GM23248 (cell line): Measurements from ENCODE around the gene PHF11.

Source experiments
- EZH2 ChIP-seq: fragments of 200-600 bp; sonication (generic); IDR thresholded peaks from 2 replicates; pipeline ENCODE4 v1.6.1; 2018; ENCODE audit warnings: antibody characterized with exemption, mild to moderate bottlenecking; ENCODE audit not compliant: insufficient read depth, poor library complexity, severe bottlenecking
- EZH2phosphoT487 ChIP-seq: fragments of 200-600 bp; sonication (generic); IDR thresholded peaks from 2 replicates; pipeline ENCODE4 v1.6.1; 2018; ENCODE audit warnings: antibody characterized with exemption, moderate library complexity, mild to moderate bottlenecking, low read depth; ENCODE audit not compliant: insufficient read depth

DNA sequence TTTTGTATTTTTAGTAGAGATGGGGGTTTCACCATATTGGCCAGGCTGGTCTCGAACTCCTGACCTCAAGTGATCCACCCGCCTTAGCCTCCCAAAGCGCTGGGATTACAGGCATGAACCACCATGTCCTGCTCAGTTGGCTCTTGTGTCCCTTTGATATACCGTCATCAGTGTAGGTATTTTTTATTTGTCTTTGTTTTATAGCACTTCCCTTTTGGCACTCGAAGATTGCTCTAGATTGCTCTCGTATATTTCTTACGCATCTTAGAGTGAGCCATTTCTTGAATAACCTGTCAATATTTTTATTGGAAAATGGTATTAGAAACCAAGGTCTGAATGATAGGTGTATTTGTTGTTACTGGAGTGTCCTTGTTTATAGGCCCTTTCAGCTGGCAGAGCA is 42.3 kb upstream of the PHF11 start:
- no peak for TF ChIP-seq EZH2
- TF ChIP-seq EZH2phosphoT487, result no peak
